Mesenchymal stem cell (in vitro differentiated cells and primary cell): Measurements from ENCODE around the gene KRTAP19-1. TPM values are rescaled to one million over a fixed set of nuclear protein-coding genes. Genes with fewer than 3 reads are reported as not detected.
"Not testable (repeated sequence)": the region's sequence is repeated elsewhere in the genome, so short reads cannot be mapped to it uniquely, and the experiment has no call there.

ENCODE experiments used
- DNase-seq: peaks from one replicate; pipeline ENCODE4 v3.0.0-alpha.2; 2013
- H2AFZ ChIP-seq: one replicate; pipeline ENCODE4 v1.6.1; 2013; ENCODE audit warnings: low read depth, mild to moderate bottlenecking, control low read depth, inconsistent platforms, low read length, moderate library complexity
- H2AK5ac ChIP-seq: 2 replicates; pipeline ENCODE4 v1.6.1; 2013; ENCODE audit warnings: low read length, moderate library complexity, mild to moderate bottlenecking, inconsistent platforms; ENCODE audit not compliant: severe bottlenecking
- H2BK120ac ChIP-seq: one replicate; pipeline ENCODE4 v1.6.1; 2013; ENCODE audit warnings: low read depth, mild to moderate bottlenecking, inconsistent platforms, low read length, moderate library complexity
- H2BK12ac ChIP-seq, 2 experiments: one replicate each; pipeline ENCODE4 v1.6.1; 2013; ENCODE audit warnings: inconsistent platforms in 2 of 2, low read length in 2 of 2, mild to moderate bottlenecking in 2 of 2, moderate library complexity in 2 of 2, control low read depth in 1 of 2
- H2BK15ac ChIP-seq: one replicate; pipeline ENCODE4 v1.6.1; 2013; ENCODE audit warnings: mild to moderate bottlenecking, low read depth, inconsistent platforms; ENCODE audit not compliant: poor library complexity, severe bottlenecking
- H2BK5ac ChIP-seq: 2 replicates; pipeline ENCODE4 v1.6.1; 2013; ENCODE audit warnings: low read depth, mild to moderate bottlenecking, low read length, control low read depth, inconsistent platforms; ENCODE audit not compliant: poor library complexity, severe bottlenecking
- H3K14ac ChIP-seq, 2 experiments: one replicate each; pipeline ENCODE4 v1.6.1; 2013; ENCODE audit warnings: inconsistent platforms in 2 of 2, low read length in 2 of 2, control low read depth in 1 of 2, mild to moderate bottlenecking in 1 of 2, moderate library complexity in 1 of 2
- H3K18ac ChIP-seq, 2 experiments: one replicate each; pipeline ENCODE4 v1.6.1; 2013; ENCODE audit warnings: inconsistent platforms in 2 of 2, low read length in 2 of 2, control low read depth in 1 of 2, low read depth in 1 of 2, mild to moderate bottlenecking in 1 of 2
- H3K23ac ChIP-seq, 2 experiments: one replicate each; pipeline ENCODE4 v1.6.1; 2013; ENCODE audit warnings: inconsistent platforms in 2 of 2, low read length in 2 of 2, mild to moderate bottlenecking in 2 of 2, moderate library complexity in 2 of 2, control low read depth in 1 of 2
- H3K27ac ChIP-seq: 2 replicates; pipeline ENCODE4 v1.5.1; 2013; ENCODE audit warnings: mild to moderate bottlenecking, moderate library complexity, low read length, control low read depth, inconsistent platforms; ENCODE audit not compliant: poor library complexity, severe bottlenecking
- H3K27me3 ChIP-seq, 2 experiments: 2 replicates each; pipeline versions ENCODE4 v1.6.1 to v1.7.0; 2013; ENCODE audit warnings: low read length in 2 of 2, mild to moderate bottlenecking in 2 of 2, moderate library complexity in 2 of 2, control low read depth in 1 of 2, inconsistent platforms in 1 of 2; ENCODE audit not compliant: control insufficient read depth in 1 of 2, insufficient read depth in 1 of 2
- H3K36me3 ChIP-seq, 2 experiments: 2 replicates each; pipeline versions ENCODE4 v1.6.1 to v1.7.0; 2013; ENCODE audit warnings: low read length in 2 of 2, control low read depth in 1 of 2, inconsistent platforms in 1 of 2, low read depth in 1 of 2, mild to moderate bottlenecking in 1 of 2; ENCODE audit not compliant: insufficient read depth in 2 of 2, control insufficient read depth in 1 of 2
- H3K4ac ChIP-seq, 2 experiments: one replicate each; pipeline ENCODE4 v1.6.1; 2013; ENCODE audit warnings: inconsistent platforms in 2 of 2, low read length in 2 of 2, mild to moderate bottlenecking in 2 of 2, moderate library complexity in 2 of 2, control low read depth in 1 of 2, low read depth in 1 of 2
- H3K4me1 ChIP-seq: 2 replicates; pipeline ENCODE4 v1.6.1; 2013; ENCODE audit warnings: low read depth, low read length, control low read depth; ENCODE audit not compliant: control insufficient read depth, insufficient read depth
- H3K4me2 ChIP-seq: 2 replicates; pipeline ENCODE4 v1.6.1; 2013; ENCODE audit warnings: low read length, mild to moderate bottlenecking, inconsistent platforms; ENCODE audit not compliant: poor library complexity, severe bottlenecking
- H3K4me3 ChIP-seq, 2 experiments: 2 replicates each; pipeline versions ENCODE4 v1.5.1 to v1.7.0; 2013; ENCODE audit warnings: low read length in 2 of 2, mild to moderate bottlenecking in 2 of 2, control low read depth in 1 of 2, low read depth in 1 of 2; ENCODE audit not compliant: insufficient read depth in 1 of 2
- H3K79me1 ChIP-seq: replicated peaks from 2 replicates; pipeline ENCODE4 v1.6.1; 2013; ENCODE audit warnings: mild to moderate bottlenecking, control low read depth, low read length, inconsistent platforms; ENCODE audit not compliant: poor library complexity, severe bottlenecking
- H3K9ac ChIP-seq: 2 replicates; pipeline ENCODE4 v1.7.0; 2013; ENCODE audit warnings: mild to moderate bottlenecking, low read length, moderate library complexity
- H3K9me3 ChIP-seq: 2 replicates; pipeline ENCODE4 v1.7.0; 2013; ENCODE audit warnings: mild to moderate bottlenecking, low read length; ENCODE audit not compliant: control insufficient read depth
- H4K8ac ChIP-seq: one replicate; pipeline ENCODE4 v1.6.1; 2013; ENCODE audit warnings: inconsistent platforms, mild to moderate bottlenecking, low read length, moderate library complexity
- H4K91ac ChIP-seq: one replicate; pipeline ENCODE4 v1.6.1; 2013; ENCODE audit warnings: mild to moderate bottlenecking, low read length, inconsistent platforms
- WGBS: methylation state at CpG from one replicate; pipeline ENCODE4 v1.1.7; 2013; ENCODE audit warnings: mixed read lengths; 5-methylcytosine and 5-hydroxymethylcytosine counted together
- polyA plus RNA-seq, 2 experiments: library from polyadenylated mRNA; stranded (reverse); fragments of 200-250 nt; gene quantifications; one replicate each; pipeline ENCODE4 v1.2.3, GENCODE V29; 2013

Gene KRTAP19-1
- not detected for polyA plus RNA-seq (2013, experiment 1 of 2)
- not detected for polyA plus RNA-seq (2013, experiment 2 of 2)

DNA sequence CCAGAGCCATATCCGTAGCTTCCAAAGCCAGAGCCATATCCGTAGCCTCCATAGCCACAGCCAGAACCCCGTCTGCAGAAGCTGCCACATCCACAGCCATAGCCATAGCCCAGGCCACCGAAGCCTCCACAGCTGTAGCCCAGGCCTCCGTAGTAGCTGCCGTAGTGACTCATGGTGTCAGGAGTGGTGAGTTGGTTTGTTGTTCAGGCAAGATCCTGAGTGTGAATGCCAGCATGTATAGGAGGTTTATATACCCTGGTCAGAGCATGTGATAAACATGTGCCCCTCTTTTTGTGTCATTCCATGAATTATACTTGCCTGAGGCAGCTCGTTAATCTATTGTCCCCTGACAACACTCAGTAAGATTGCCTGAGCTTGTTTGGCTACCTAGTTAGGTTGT, at the start of gene KRTAP19-1:
Gene KRTAP19-1 (minus strand): TSS at position 223 of the 400 bp plus-strand sequence. CDS start 50 bp downstream, at position 173.
- Histone ChIP-seq H2BK120ac (no peak within 1 kb of the TSS), H2AK5ac (no peak within 1 kb of the TSS), H2BK15ac (no peak within 1 kb of the TSS), H4K8ac (no peak within 1 kb of the TSS), H3K4me1 (no peaks in the 10 kb centered on the region), H2AFZ (no peak within 1 kb of the TSS), H3K4me3 (no peak within 1 kb of the TSS), H3K27ac (no peak within 1 kb of the TSS), H3K79me1 (no peaks in the 10 kb centered on the region), H3K14ac (no peak within 1 kb of the TSS), H3K9ac (no peak within 1 kb of the TSS), H2BK12ac (no peak within 1 kb of the TSS), H3K4me2 (no peak within 1 kb of the TSS), H3K9me3 (no peaks in the 10 kb centered on the region), H2BK5ac (no peak within 1 kb of the TSS), H3K27me3 (no peaks in the 10 kb centered on the region), H3K36me3 (no peaks in the 10 kb centered on the region), H3K23ac (no peak within 1 kb of the TSS), H3K4ac (no peak within 1 kb of the TSS), H3K18ac (no peak within 1 kb of the TSS), H4K91ac (no peak within 1 kb of the TSS)
- 76% methylated on average over 6 of the region's 7 CpGs for WGBS
- DNase-seq: no peak

DNA sequence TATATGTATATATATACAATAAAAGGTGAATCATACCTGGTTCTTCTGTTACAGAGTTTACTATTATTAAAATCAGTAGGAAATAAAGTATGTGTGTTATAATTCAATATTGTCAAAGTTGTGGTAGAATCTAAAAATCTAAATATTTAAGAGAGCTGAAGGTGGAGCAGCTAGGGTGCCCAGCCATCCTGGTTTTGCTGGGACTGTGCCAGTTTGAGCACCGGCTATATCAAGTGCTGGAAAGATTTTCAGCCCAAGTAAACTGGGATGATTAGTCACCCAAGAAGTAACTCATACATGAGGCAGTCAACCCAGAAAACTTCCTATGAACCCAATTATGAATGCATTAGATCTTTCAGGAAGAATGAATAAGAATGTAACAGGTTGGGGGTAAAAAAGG, 38.7 kb upstream of the KRTAP19-1 start:
- Histone ChIP-seq H3K14ac (no peak overlapping the region), H3K27me3 (no peaks in the 10 kb centered on the region), H3K79me1 (no peaks in the 10 kb centered on the region), H4K8ac (no peak overlapping the region), H2AFZ (no peak overlapping the region), H3K4me3 (no peak overlapping the region), H3K36me3 (no peaks in the 10 kb centered on the region), H2BK120ac (no peak overlapping the region), H3K18ac (no peak overlapping the region), H2BK5ac (no peak overlapping the region), H3K27ac (no peak overlapping the region), H3K4ac (no peak overlapping the region), H4K91ac (no peak overlapping the region), H3K9ac (no peak overlapping the region), H3K9me3 (peaks cover 5% of the 10 kb centered on the region), H2AK5ac (no peak overlapping the region), H3K4me1 (no peaks in the 10 kb centered on the region), H3K4me2 (no peak overlapping the region), H2BK12ac (no peak overlapping the region), H2BK15ac (no peak overlapping the region), H3K23ac (no peak overlapping the region)
- WGBS: 100% methylated on average over 1 of the region's 1 CpG
- DNase-seq: no peak

DNA sequence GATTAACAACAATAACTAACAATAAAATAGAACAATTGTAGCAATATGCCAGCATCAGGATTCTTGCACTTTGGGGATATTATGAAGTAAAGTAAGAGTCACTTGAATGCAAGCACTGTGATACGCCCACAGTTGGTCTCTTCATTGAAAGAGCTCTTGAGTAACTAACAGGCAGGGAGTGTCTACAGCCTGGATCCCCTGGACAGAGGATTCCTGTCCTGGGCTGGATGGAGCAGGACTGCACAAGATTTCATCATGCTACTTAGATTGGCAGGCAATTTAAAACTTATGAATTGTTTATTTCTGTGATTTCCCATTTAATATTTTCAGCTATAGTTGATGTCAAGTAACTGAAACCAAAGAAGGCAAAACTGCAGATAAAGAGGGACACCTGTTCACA, 35.5 kb upstream of the KRTAP19-1 start:
- H3K18ac ChIP-seq: no peak overlapping the region
- no peak overlapping the region for H3K4ac ChIP-seq
- H2BK120ac ChIP-seq: no peak overlapping the region
- no peak overlapping the region for H3K9ac ChIP-seq
- no peak overlapping the region for H2AFZ ChIP-seq
- H3K9me3 ChIP-seq: no peaks in the 10 kb centered on the region
- no peak overlapping the region for H2BK5ac ChIP-seq
- no peak overlapping the region for H3K14ac ChIP-seq
- no peak overlapping the region for H4K8ac ChIP-seq
- no peak overlapping the region for H4K91ac ChIP-seq
- no peak overlapping the region for H2AK5ac ChIP-seq
- H3K79me1 ChIP-seq: no peaks in the 10 kb centered on the region
- no peaks in the 10 kb centered on the region for H3K4me1 ChIP-seq
- DNase-seq: no peak
- H2BK12ac ChIP-seq: no peak overlapping the region
- H3K36me3 ChIP-seq: no peaks in the 10 kb centered on the region
- H3K4me3 ChIP-seq: no peak overlapping the region
- H3K27me3 ChIP-seq: no peaks in the 10 kb centered on the region
- WGBS: 57% methylated on average over 1 of the region's 1 CpG
- no peak overlapping the region for H3K23ac ChIP-seq
- no peak overlapping the region for H3K27ac ChIP-seq
- no peak overlapping the region for H3K4me2 ChIP-seq
- H2BK15ac ChIP-seq: no peak overlapping the region

DNA sequence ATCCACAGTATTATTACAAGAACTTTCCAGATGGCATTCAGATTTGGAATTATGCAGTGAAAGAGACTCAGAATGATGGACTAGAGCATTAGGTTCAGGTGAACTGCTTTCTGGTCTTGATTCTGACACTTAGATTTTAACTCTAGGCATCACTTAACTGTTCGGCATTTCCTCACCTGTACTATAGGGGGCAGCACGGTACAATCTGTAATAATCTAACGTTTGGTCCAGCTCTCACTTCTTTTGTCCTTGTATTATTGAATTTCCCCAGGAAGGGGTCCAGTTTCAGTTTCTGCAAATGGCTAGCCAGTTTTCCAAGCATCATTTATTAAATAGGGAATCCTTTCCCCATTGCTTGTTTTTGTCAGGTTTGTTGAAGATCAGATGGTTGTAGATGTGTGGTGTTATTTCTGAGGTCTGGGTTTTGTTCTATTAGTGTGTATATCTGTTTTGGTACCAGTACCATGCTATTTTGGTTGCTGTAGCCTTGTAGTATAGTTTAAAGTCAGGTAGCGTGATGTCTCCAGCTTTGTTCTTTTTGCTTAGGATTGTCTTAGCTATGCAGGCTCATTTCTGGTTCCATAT, 25.5 kb upstream of the KRTAP19-1 start:
- H3K36me3 ChIP-seq, H3K4me2 ChIP-seq, H3K79me1 ChIP-seq, H3K27ac ChIP-seq, H3K14ac ChIP-seq, DNase-seq, H3K9ac ChIP-seq, H4K91ac ChIP-seq, H2BK5ac ChIP-seq, H3K18ac ChIP-seq, H3K27me3 ChIP-seq, H3K23ac ChIP-seq, H2BK120ac ChIP-seq, H3K4me3 ChIP-seq, H2BK12ac ChIP-seq, H3K4me1 ChIP-seq, H2AK5ac ChIP-seq, H2BK15ac ChIP-seq, H3K9me3 ChIP-seq, H3K4ac ChIP-seq, H2AFZ ChIP-seq, H4K8ac ChIP-seq: not testable (repeated sequence)
- WGBS: 18% methylated on average over 4 of the region's 4 CpGs
